B cell (primary cell): ENCODE results near the gene F13A1. TPM values are rescaled to one million over a fixed set of nuclear protein-coding genes. Genes with fewer than 3 reads are reported as not detected.

Experiments
- ATAC-seq: fragments of 200-7000 bp; cut with Tn5 transposase; one replicate; pipeline ENCODE4 v1.10.0; 2021; ENCODE audit warnings: low read depth, mild to moderate bottlenecking, moderate number of reproducible peaks, moderate library complexity
- CTCF ChIA-PET: fragments of 350-600 bp; sonication (Branson Sonifier 250); formaldehyde crosslinking; loops from one replicate; lab custom pipeline; 2021; ENCODE audit warnings: antibody characterized with exemption, inconsistent platforms; lab: Charles Lee
- POLR2A ChIA-PET: fragments of 350-600 bp; sonication (Branson Sonifier 250); formaldehyde crosslinking; loops from one replicate; lab custom pipeline; 2021; ENCODE audit warnings: antibody characterized with exemption; lab: Charles Lee
- DNase-seq: peaks from one replicate; pipeline ENCODE4 v3.0.0; 2013
- H2AFZ ChIP-seq: 2 replicates; pipeline ENCODE4 v1.6.1; 2012; ENCODE audit warnings: mild to moderate bottlenecking, low read depth, low read length; ENCODE audit not compliant: insufficient read depth, poor library complexity, severe bottlenecking
- H3K27ac ChIP-seq, 2 donors: 1 replicate in 1 of 2; 2 replicates in 1 of 2; pipeline ENCODE4 v1.5.1; 2012 to 2013; ENCODE audit warnings: low read length in 2 of 2, mild to moderate bottlenecking in 2 of 2, moderate library complexity in 1 of 2
- H3K27me3 ChIP-seq, 4 experiments: fragments of 200-600 bp in 1 of 4; sonication (generic) in 1 of 4; replicated peaks in 1 of 4; 1 replicate in 2 of 4; 2 replicates in 2 of 4; pipeline versions ENCODE4 v1.6.1 to v1.7.0; 2013 to 2016; ENCODE audit warnings: low read length in 3 of 4, mild to moderate bottlenecking in 2 of 4, mixed read lengths in 1 of 4, moderate library complexity in 1 of 4; ENCODE audit not compliant: insufficient read depth in 4 of 4, control insufficient read depth in 3 of 4; ENCODE audit errors: control extremely low read depth in 1 of 4
- H3K36me3 ChIP-seq, 2 experiments: replicated peaks in 1 of 2; 1 replicate in 1 of 2; 2 replicates in 1 of 2; pipeline versions ENCODE4 v1.6.1 to v1.7.1; 2013; ENCODE audit warnings: low read length in 1 of 2; ENCODE audit not compliant: insufficient read depth in 2 of 2, control insufficient read depth in 1 of 2; ENCODE audit errors: control extremely low read depth in 1 of 2, extremely low read depth in 1 of 2
- H3K4me1 ChIP-seq, 2 donors: fragments of 200-600 bp in 1 of 2; sonication (generic) in 1 of 2; 1 replicate in 1 of 2; 2 replicates in 1 of 2; pipeline versions ENCODE4 v1.5.1 to v1.6.1; 2013 to 2017; ENCODE audit warnings: low read length in 2 of 2; ENCODE audit not compliant: control insufficient read depth in 2 of 2, insufficient read depth in 2 of 2
- H3K4me2 ChIP-seq: replicated peaks from 2 replicates; pipeline ENCODE3; 2012; ENCODE audit warnings: mild to moderate bottlenecking, low read depth, low read length; ENCODE audit not compliant: poor library complexity, severe bottlenecking
- H3K4me3 ChIP-seq, 5 experiments: fragments of 200-600 bp in 1 of 5; sonication (generic) in 1 of 5; 1 replicate in 3 of 5; 2 replicates in 2 of 5; pipeline versions ENCODE4 v1.5.1 to v1.7.0; 2011 to 2016; ENCODE audit warnings: low read length in 4 of 5, mild to moderate bottlenecking in 4 of 5, low read depth in 2 of 5, control low read depth in 1 of 5, moderate library complexity in 1 of 5; ENCODE audit not compliant: insufficient read depth in 1 of 5; ENCODE audit errors: control extremely low read depth in 1 of 5, extremely low read depth in 1 of 5
- H3K79me2 ChIP-seq: fragments of 200-600 bp; sonication (generic); one replicate; pipeline ENCODE4 v1.6.0; 2016; ENCODE audit warnings: low read length; ENCODE audit not compliant: control insufficient read depth, insufficient read depth
- H3K9ac ChIP-seq: fragments of 200-600 bp; sonication (generic); 2 replicates; pipeline ENCODE4 v1.6.1; 2017; ENCODE audit warnings: mild to moderate bottlenecking, low read length, moderate library complexity
- H3K9me3 ChIP-seq, 3 donors: one replicate each; pipeline versions ENCODE4 v1.6.1 to v1.7.1; 2013; ENCODE audit warnings: low read length in 2 of 3; ENCODE audit not compliant: control insufficient read depth in 2 of 3, insufficient read depth in 1 of 3; ENCODE audit errors: control extremely low read depth in 1 of 3
- H4K20me1 ChIP-seq: 2 replicates; pipeline ENCODE4 v1.6.0; 2012; ENCODE audit warnings: mild to moderate bottlenecking, low read length; ENCODE audit not compliant: insufficient read depth, control insufficient read depth, poor library complexity, severe bottlenecking
- H3K27ac Mint-ChIP-seq: one replicate; pipeline ENCODE4 v1.8.0; 2021; ENCODE audit warnings: mixed read lengths
- H3K27me3 Mint-ChIP-seq: one replicate; pipeline ENCODE4 v1.8.0; 2021; ENCODE audit warnings: mixed read lengths
- H3K4me1 Mint-ChIP-seq: one replicate; pipeline ENCODE4 v1.8.0; 2021; ENCODE audit warnings: mixed read lengths
- H3K4me3 Mint-ChIP-seq: one replicate; pipeline ENCODE4 v1.8.0; 2021; ENCODE audit warnings: mixed read lengths
- H3K9me3 Mint-ChIP-seq: one replicate; pipeline ENCODE4 v1.8.0; 2022; ENCODE audit warnings: mixed read lengths; ENCODE audit not compliant: insufficient read depth
- EZH2 ChIP-seq: IDR thresholded peaks from 2 replicates; pipeline ENCODE4 v1.6.1; 2012; ENCODE audit warnings: borderline replicate concordance, low read depth, mild to moderate bottlenecking, moderate library complexity, low read length; ENCODE audit not compliant: insufficient read depth, poor library complexity, severe bottlenecking
- WGBS: methylation state at CpG from one replicate; pipeline ENCODE4 v1.1.5; 2013; ENCODE audit warnings: missing lambda C conversion rate; ENCODE audit not compliant: insufficient coverage; 5-methylcytosine and 5-hydroxymethylcytosine counted together
- intact Hi-C: fragments of 100-400 bp; cut with micrococcal nuclease; formaldehyde crosslinking; loops from one replicate; pipeline ENCODE4 v1.10.0; 2022
- polyA plus RNA-seq: library from polyadenylated mRNA; depleted of rRNA; stranded (reverse); fragments of >200 nt; gene quantifications from 2 replicates; pipeline ENCODE4 v1.2.3, GENCODE V29; 2012
- total RNA-seq, 2 donors: library from RNA; stranded (reverse); fragments of 120-200 nt in 1 of 2; gene quantifications; 1 replicate in 1 of 2; 2 replicates in 1 of 2; pipeline versions ENCODE4 v1.2.3 to v1.2.4, GENCODE V29; 2013 to 2022
- TF ChIP-seq, protein P1 (sequence below): fragments of 200-600 bp; IDR thresholded peaks from one replicate; pipeline ENCODE4 v1.8.0; 2022; ENCODE audit warnings: antibody characterized with exemption, mild to moderate bottlenecking

The F13A1 gene
- total and polyA plus RNA-seq, 2 donors (not counting 1 experiment from before 2014, with no cell fraction given), result 0.43 to 2.0 TPM

GRCh38 chr6:6283746-6284145, 36.7 kb downstream of the F13A1 start:
- H3K4me2 ChIP-seq, result no peak overlapping the region
- no peaks in the 10 kb centered on the region for H4K20me1 ChIP-seq
- no CpG with 5 or more reads among the region's 2 CpGs for whole genome bisulfite sequencing
- no peak overlapping the region for H3K27ac ChIP-seq
- peaks cover 6 to 9% of the 10 kb centered on the region in 2 donors for H3K4me1 ChIP-seq
- Mint-ChIP-seq H3K27me3 (no peaks in the 10 kb centered on the region), H3K4me3 (peak overlapping the region; percentile 0), H3K27ac (no peak overlapping the region), H3K4me1 (peaks cover 27% of the 10 kb centered on the region), H3K9me3 (no peaks in the 10 kb centered on the region)
- peaks cover 0 to 3% (median 0%) of the 10 kb centered on the region in 4 experiments for H3K27me3 ChIP-seq
- intact Hi-C loops, result no loop called here
- H3K36me3 ChIP-seq, result no peaks in the 10 kb centered on the region
- H2AFZ ChIP-seq, result no peak overlapping the region
- H3K9ac ChIP-seq, result no peak overlapping the region
- TF ChIP-seq, protein P1, sequence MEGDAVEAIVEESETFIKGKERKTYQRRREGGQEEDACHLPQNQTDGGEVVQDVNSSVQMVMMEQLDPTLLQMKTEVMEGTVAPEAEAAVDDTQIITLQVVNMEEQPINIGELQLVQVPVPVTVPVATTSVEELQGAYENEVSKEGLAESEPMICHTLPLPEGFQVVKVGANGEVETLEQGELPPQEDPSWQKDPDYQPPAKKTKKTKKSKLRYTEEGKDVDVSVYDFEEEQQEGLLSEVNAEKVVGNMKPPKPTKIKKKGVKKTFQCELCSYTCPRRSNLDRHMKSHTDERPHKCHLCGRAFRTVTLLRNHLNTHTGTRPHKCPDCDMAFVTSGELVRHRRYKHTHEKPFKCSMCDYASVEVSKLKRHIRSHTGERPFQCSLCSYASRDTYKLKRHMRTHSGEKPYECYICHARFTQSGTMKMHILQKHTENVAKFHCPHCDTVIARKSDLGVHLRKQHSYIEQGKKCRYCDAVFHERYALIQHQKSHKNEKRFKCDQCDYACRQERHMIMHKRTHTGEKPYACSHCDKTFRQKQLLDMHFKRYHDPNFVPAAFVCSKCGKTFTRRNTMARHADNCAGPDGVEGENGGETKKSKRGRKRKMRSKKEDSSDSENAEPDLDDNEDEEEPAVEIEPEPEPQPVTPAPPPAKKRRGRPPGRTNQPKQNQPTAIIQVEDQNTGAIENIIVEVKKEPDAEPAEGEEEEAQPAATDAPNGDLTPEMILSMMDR, result no peak
- no peak for TF ChIP-seq EZH2
- CTCF ChIA-PET, result interaction anchor here (1.2 kb wide), 1 partner anchor 24 kb away, joined by 3 read pairs; no protein-coding TSS in a partner anchor
- POLR2A ChIA-PET, result no interaction called here
- H3K9me3 ChIP-seq, result no peaks in the 10 kb centered on the region
- no peaks in the 10 kb centered on the region for H3K79me2 ChIP-seq
- H3K4me3 ChIP-seq, result no peak overlapping the region
- no peak for ATAC-seq
- no peak for DNase-seq

DNA sequence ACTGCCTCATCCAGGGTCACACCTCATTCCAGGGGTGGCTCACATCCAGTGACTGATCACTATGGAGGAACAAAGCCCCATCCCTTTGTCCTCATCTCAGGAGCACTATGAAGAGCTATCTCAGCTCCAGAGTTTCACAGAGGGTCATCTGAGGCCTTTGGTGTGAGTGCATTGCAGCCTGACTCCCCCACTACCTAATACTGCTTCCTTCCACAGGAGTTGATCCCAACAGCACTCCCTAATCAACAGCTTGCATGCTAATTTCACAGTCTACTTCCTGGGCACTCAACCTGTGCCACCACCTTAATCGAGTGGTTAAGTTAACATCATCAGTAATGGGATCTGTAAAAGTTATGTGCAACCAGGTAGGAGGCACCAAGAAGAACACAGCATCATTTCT, 37.7 kb downstream of the F13A1 start:
- H3K27me3 Mint-ChIP-seq, result peaks cover 5% of the 10 kb centered on the region
- no peaks in the 10 kb centered on the region for H3K36me3 ChIP-seq
- ChIA-PET CTCF (interaction anchor here (1.2 kb wide), 1 partner anchor 25 kb away, joined by 3 read pairs; no protein-coding TSS in a partner anchor), POLR2A (no interaction called here)
- DNase-seq (no peak), ATAC-seq (no peak)
- no peak overlapping the region for H3K4me3 Mint-ChIP-seq
- no peak overlapping the region for H3K4me3 ChIP-seq
- no peaks in the 10 kb centered on the region for H3K9me3 Mint-ChIP-seq
- no peak overlapping the region for H3K27ac Mint-ChIP-seq
- intact Hi-C loops, result no loop called here
- H3K4me1 Mint-ChIP-seq, result peaks cover 27% of the 10 kb centered on the region
- H4K20me1 ChIP-seq, result no peaks in the 10 kb centered on the region
- peaks cover 6 to 9% of the 10 kb centered on the region in 2 donors for H3K4me1 ChIP-seq
- H3K27ac ChIP-seq, result no peak overlapping the region
- H3K9me3 ChIP-seq, result no peaks in the 10 kb centered on the region
- H3K27me3 ChIP-seq, result peaks cover 0 to 7% (median 0%) of the 10 kb centered on the region in 4 experiments
- no CpG with 5 or more reads among the region's 1 CpG for WGBS
- no peak overlapping the region for H3K9ac ChIP-seq
- no peak overlapping the region for H2AFZ ChIP-seq
- no peak overlapping the region for H3K4me2 ChIP-seq
- no peak for TF ChIP-seq EZH2
- TF ChIP-seq, protein P1, result no peak
- H3K79me2 ChIP-seq, result no peaks in the 10 kb centered on the region
